Activated CD8-positive, alpha-beta T cell treated with anti-CD3 and anti-CD28 coated beads for 36 hours (primary cell): ENCODE data around the gene PTPRR. TPM values are rescaled to one million over a fixed set of nuclear protein-coding genes. Genes with fewer than 3 reads are reported as not detected.

Experiments
- ATAC-seq: fragments of 200-7000 bp; cut with Tn5 transposase; one replicate; pipeline ENCODE4 v1.10.0; 2021; ENCODE audit warnings: mild to moderate bottlenecking, moderate library complexity
- CTCF ChIA-PET: fragments of 350-600 bp; sonication (Branson Sonifier 250); formaldehyde crosslinking; loops from one replicate; lab custom pipeline; 2021; ENCODE audit warnings: antibody characterized with exemption; lab: Charles Lee
- POLR2A ChIA-PET: fragments of 350-600 bp; sonication (Branson Sonifier 250); formaldehyde crosslinking; loops from one replicate; lab custom pipeline; 2021; ENCODE audit warnings: antibody characterized with exemption; lab: Charles Lee
- DNase-seq: peaks from one replicate; pipeline ENCODE4 v3.0.0-alpha.2; 2020
- H3K27ac Mint-ChIP-seq: one replicate; pipeline ENCODE4 v1.8.0; 2021; ENCODE audit warnings: mild to moderate bottlenecking, mixed read lengths
- H3K27me3 Mint-ChIP-seq: one replicate; pipeline ENCODE4 v1.8.0; 2021; ENCODE audit warnings: mixed read lengths
- H3K36me3 Mint-ChIP-seq: one replicate; pipeline ENCODE4 v1.8.0; 2021; ENCODE audit warnings: low read depth, mixed read lengths
- H3K4me1 Mint-ChIP-seq: one replicate; pipeline ENCODE4 v1.8.0; 2021; ENCODE audit warnings: low read depth, mixed read lengths
- H3K4me3 Mint-ChIP-seq: one replicate; pipeline ENCODE4 v1.8.0; 2021; ENCODE audit warnings: mild to moderate bottlenecking, moderate library complexity, mixed read lengths
- H3K9me3 Mint-ChIP-seq: one replicate; pipeline ENCODE4 v1.8.0; 2021; ENCODE audit warnings: mixed read lengths
- CTCF ChIP-seq: fragments of 200-600 bp; IDR thresholded peaks from one replicate; pipeline ENCODE4 v1.8.0; 2022; ENCODE audit warnings: antibody characterized with exemption, mild to moderate bottlenecking
- intact Hi-C: fragments of 100-400 bp; cut with micrococcal nuclease; formaldehyde crosslinking; loops from one replicate; pipeline ENCODE4 v1.10.0; 2022
- total RNA-seq, 2 experiments: library from RNA; stranded (reverse); gene quantifications; one replicate each; pipeline ENCODE4 v1.2.3, GENCODE V29; 2021

The PTPRR gene
- total RNA-seq, 2 experiments from 2014 or later, result not detected

- Mint-ChIP-seq H3K27me3 (peaks cover 3% of the 10 kb centered on the region), H3K4me3 (no peak overlapping the region), H3K9me3 (no peaks in the 10 kb centered on the region), H3K4me1 (peaks cover 2% of the 10 kb centered on the region), H3K36me3 (no peaks in the 10 kb centered on the region), H3K27ac (no peak overlapping the region)
- ChIA-PET POLR2A (no interaction called here), CTCF (interaction anchor here (1.0 to 1.5 kb wide), 4 partner anchors 8 to 842 kb away, joined by 3 to 4 read pairs (median 4); no protein-coding TSS in a partner anchor)
- intact Hi-C loops, result loop anchor here (2.0 kb wide), 1 partner anchor 131 kb away; no protein-coding TSS in a partner anchor
- no peak for ATAC-seq
- DNase-seq, result no peak
- no peak for TF ChIP-seq CTCF
Observed at GRCh38 chr12:70721656-70722357, 198.7 kb downstream of the PTPRR start.

GRCh38 chr12:70721216-70721615 is 199.3 kb downstream of the PTPRR start:
- ATAC-seq, result no peak
- no peaks in the 10 kb centered on the region for H3K9me3 Mint-ChIP-seq
- no peak overlapping the region for H3K27ac Mint-ChIP-seq
- no peak for TF ChIP-seq CTCF
- POLR2A ChIA-PET, result no interaction called here
- CTCF ChIA-PET, result interaction anchor here (0.6 to 1.5 kb wide), 9 partner anchors 8 to 1441 kb away, joined by 3 to 5 read pairs (median 3); no protein-coding TSS in a partner anchor
- intact Hi-C loops, result loop anchor here (2.0 kb wide), 1 partner anchor 130 kb away; no protein-coding TSS in a partner anchor
- H3K4me1 Mint-ChIP-seq, result peaks cover 2% of the 10 kb centered on the region
- no peak overlapping the region for H3K4me3 Mint-ChIP-seq
- no peak for DNase-seq
- H3K27me3 Mint-ChIP-seq, result peaks cover 3% of the 10 kb centered on the region
- no peaks in the 10 kb centered on the region for H3K36me3 Mint-ChIP-seq

GRCh38 chr12:70719672-70720420 is 200.7 kb downstream of the PTPRR start:
- H3K27me3 Mint-ChIP-seq, result peaks cover 3% of the 10 kb centered on the region
- ChIA-PET CTCF (interaction anchor here (0.6 to 2.0 kb wide), 17 partner anchors 8 to 852 kb away, joined by 3 to 12 read pairs (median 3); no protein-coding TSS in a partner anchor), POLR2A (no interaction called here)
- peak overlapping the region; percentile 28 for H3K4me3 Mint-ChIP-seq
- TF ChIP-seq CTCF, result peak; percentile 95
- no peaks in the 10 kb centered on the region for H3K36me3 Mint-ChIP-seq
- peak; percentile 68 for ATAC-seq
- peaks cover 2% of the 10 kb centered on the region for H3K4me1 Mint-ChIP-seq
- DNase-seq, result peak; percentile 45
- no peaks in the 10 kb centered on the region for H3K9me3 Mint-ChIP-seq
- intact Hi-C loops, result loop anchor here (2.0 kb wide), 1 partner anchor 129 kb away; no protein-coding TSS in a partner anchor
- no peak overlapping the region for H3K27ac Mint-ChIP-seq

- Mint-ChIP-seq H3K4me3 (no peak overlapping the region), H3K9me3 (no peaks in the 10 kb centered on the region), H3K27ac (no peak overlapping the region), H3K27me3 (peaks cover 3% of the 10 kb centered on the region), H3K4me1 (peaks cover 2% of the 10 kb centered on the region), H3K36me3 (no peaks in the 10 kb centered on the region)
- DNase-seq (no peak), ATAC-seq (no peak)
- intact Hi-C loops, result no loop called here
- ChIA-PET CTCF (interaction anchor here (0.6 to 2.0 kb wide), 16 partner anchors 9 to 851 kb away, joined by 3 to 12 read pairs (median 3); no protein-coding TSS in a partner anchor), POLR2A (no interaction called here)
- TF ChIP-seq CTCF, result no peak
Observed at GRCh38 chr12:70719071-70719470, 201.5 kb downstream of the PTPRR start.
